ENCODE measurements around the gene ANKRD23. TPM values are rescaled to one million over a fixed set of nuclear protein-coding genes. Genes with fewer than 3 reads are reported as not detected.

Gene ANKRD23
- total RNA-seq, 4 donors from 2014 or later, result 3.0 to 8.2 (median 3.2) TPM

GRCh38 chr2:96883306-96883705, 39.5 kb upstream of the ANKRD23 start:
- Histone ChIP-seq H3K4me1 (peaks cover 5 to 10% of the 10 kb centered on the region in 2 donors), H3K36me3 (no peaks in the 10 kb centered on the region), H3K27me3 (no peaks in the 10 kb centered on the region), H3K4me3 (replicated peaks in 1 of 3) (no peak overlapping the region), H3K27ac (no peak overlapping the region), H3K9me3 (no peaks in the 10 kb centered on the region)
- 86 to 87% methylated on average over 9 of the region's 9 CpGs for WGBS, 2 donors
- TF ChIP-seq POLR2A (IDR thresholded peaks at IDR 0.05), result no peak
- TF ChIP-seq CTCF (IDR thresholded peaks at IDR 0.05), result no peak
- DNase-seq, result no peak
- intact Hi-C loops (cut with DNase I), result no loop called here

- no peak overlapping the region for H3K27ac ChIP-seq
- peaks cover under 1 to 6% of the 10 kb centered on the region in 2 donors for H3K4me1 ChIP-seq
- intact Hi-C loops (cut with DNase I), result no loop called here
- H3K27me3 ChIP-seq, result no peaks in the 10 kb centered on the region
- no peak for DNase-seq
- no peaks in the 10 kb centered on the region for H3K36me3 ChIP-seq
- WGBS, 2 donors, result 89% methylated on average over 7 to 8 of the region's 8 CpGs
- H3K9me3 ChIP-seq, result no peaks in the 10 kb centered on the region
- H3K4me3 ChIP-seq (replicated peaks in 1 of 3), result no peak overlapping the region
- TF ChIP-seq CTCF (IDR thresholded peaks at IDR 0.05) (no peak), POLR2A (IDR thresholded peaks at IDR 0.05) (no peak)
These were observed 39.1 kb upstream of the ANKRD23 start for GRCh38 chr2:96882906-96883305.

GRCh38 chr2:96882230-96882629, 38.4 kb upstream of the ANKRD23 start:
- intact Hi-C loops (cut with DNase I), result no loop called here
- no peaks in the 10 kb centered on the region for H3K27me3 ChIP-seq
- 79 to 94% methylated on average over 7 to 9 of the region's 12 CpGs for WGBS, 2 donors
- TF ChIP-seq POLR2A (IDR thresholded peaks at IDR 0.05) (no peak), CTCF (IDR thresholded peaks at IDR 0.05) (no peak)
- no peak for DNase-seq
- no peaks in the 10 kb centered on the region for H3K9me3 ChIP-seq
- H3K36me3 ChIP-seq, result no peaks in the 10 kb centered on the region
- H3K27ac ChIP-seq, result no peak overlapping the region
- H3K4me1 ChIP-seq, result no peaks in the 10 kb centered on the region
- H3K4me3 ChIP-seq (replicated peaks in 1 of 3), result no peak overlapping the region

GRCh38 chr2:96881349-96882195, 37.8 kb upstream of the ANKRD23 start:
- TF ChIP-seq POLR2A (IDR thresholded peaks at IDR 0.05) (no peak), CTCF (IDR thresholded peaks at IDR 0.05) (no peak)
- Histone ChIP-seq H3K4me3 (replicated peaks in 1 of 3) (no peak overlapping the region), H3K27ac (no peak overlapping the region), H3K9me3 (no peaks in the 10 kb centered on the region), H3K4me1 (no peaks in the 10 kb centered on the region), H3K36me3 (no peaks in the 10 kb centered on the region), H3K27me3 (no peaks in the 10 kb centered on the region)
- intact Hi-C loops (cut with DNase I), result no loop called here
- WGBS, 2 donors, result 74 to 82% methylated on average over 10 of the region's 10 CpGs
- DNase-seq, result no peak

- DNase-seq, result no peak
- H3K36me3 ChIP-seq, result no peaks in the 10 kb centered on the region
- H3K4me1 ChIP-seq, result no peaks in the 10 kb centered on the region
- no peak overlapping the region for H3K4me3 ChIP-seq (replicated peaks in 1 of 3)
- TF ChIP-seq POLR2A (IDR thresholded peaks at IDR 0.05) (no peak), CTCF (IDR thresholded peaks at IDR 0.05) (no peak)
- H3K27ac ChIP-seq, result no peak overlapping the region
- intact Hi-C loops (cut with DNase I), result no loop called here
- H3K27me3 ChIP-seq, result no peaks in the 10 kb centered on the region
- WGBS, 2 donors, result 87 to 97% methylated on average over 6 of the region's 6 CpGs
- no peaks in the 10 kb centered on the region for H3K9me3 ChIP-seq
These were observed 37.1 kb upstream of the ANKRD23 start for GRCh38 chr2:96880891-96881273.
